Measurements from ENCODE around the gene SLC25A42.

Gene SLC25A42

GRCh38 chr19:19083413-19084178 lies 19.8 kb downstream of the SLC25A42 start:
- Histone ChIP-seq H3K36me3 (ENCODE audit: control insufficient read depth in 1 of 2, insufficient read depth in 2 of 2, low read depth in 1 of 2, low read length in 2 of 2) (peaks cover 0 to 22% of the 10 kb centered on the region in 2 experiments), H3K4ac (ENCODE audit: low read depth in 1 of 2, low read length in 2 of 2) (no peak overlapping the region), H3K18ac (ENCODE audit: low read depth in 1 of 2, low read length in 2 of 2) (no peak overlapping the region), H3K14ac (ENCODE audit: low read length in 2 of 2) (peak overlapping the region in 1 of 2 experiments; percentile 44), H2BK5ac (ENCODE audit: low read depth, low read length, poor library complexity, severe bottlenecking) (no peak overlapping the region), H3K9me3 (ENCODE audit: control insufficient read depth, low read length) (no peaks in the 10 kb centered on the region), H4K91ac (ENCODE audit: low read length) (no peak overlapping the region), H2BK15ac (ENCODE audit: low read depth, poor library complexity, severe bottlenecking) (no peak overlapping the region), H2AFZ (ENCODE audit: low read depth, low read length) (no peak overlapping the region), H3K79me1 (replicated peaks; ENCODE audit: low read length, poor library complexity, severe bottlenecking) (peaks cover 12% of the 10 kb centered on the region), H3K4me1 (ENCODE audit: control insufficient read depth, insufficient read depth, low read depth, low read length) (no peaks in the 10 kb centered on the region), H2BK120ac (ENCODE audit: low read depth, low read length) (no peak overlapping the region), H3K4me3 (ENCODE audit: insufficient read depth in 1 of 2, low read depth in 1 of 2, low read length in 2 of 2) (no peak overlapping the region), H3K27ac (ENCODE audit: low read length, poor library complexity, severe bottlenecking) (no peak overlapping the region), H3K9ac (ENCODE audit: low read length) (no peak overlapping the region), H3K23ac (ENCODE audit: low read length in 2 of 2) (no peak overlapping the region), H3K4me2 (ENCODE audit: low read length, poor library complexity, severe bottlenecking) (no peak overlapping the region), H2AK5ac (ENCODE audit: low read length, severe bottlenecking) (no peak overlapping the region), H4K8ac (ENCODE audit: low read length) (no peak overlapping the region), H3K27me3 (ENCODE audit: control insufficient read depth in 1 of 2, insufficient read depth in 1 of 2, low read length in 2 of 2) (no peaks in the 10 kb centered on the region), H2BK12ac (ENCODE audit: low read length in 2 of 2) (no peak overlapping the region)
- 85% methylated on average over 7 of the region's 10 CpGs for WGBS
- DNase-seq, result no peak

GRCh38 chr19:19087676-19088075 lies 23.9 kb downstream of the SLC25A42 start:
- H2AK5ac ChIP-seq (ENCODE audit: low read length, severe bottlenecking), result no peak overlapping the region
- no peak overlapping the region for H4K91ac ChIP-seq (ENCODE audit: low read length)
- H3K27me3 ChIP-seq (ENCODE audit: control insufficient read depth in 1 of 2, insufficient read depth in 1 of 2, low read length in 2 of 2), result no peaks in the 10 kb centered on the region
- H3K4me1 ChIP-seq (ENCODE audit: control insufficient read depth, insufficient read depth, low read depth, low read length), result no peaks in the 10 kb centered on the region
- H3K4ac ChIP-seq (ENCODE audit: low read depth in 1 of 2, low read length in 2 of 2), result no peak overlapping the region
- WGBS, result 87% methylated on average over 2 of the region's 2 CpGs
- H3K27ac ChIP-seq (ENCODE audit: low read length, poor library complexity, severe bottlenecking), result no peak overlapping the region
- no peak overlapping the region for H3K4me3 ChIP-seq (ENCODE audit: insufficient read depth in 1 of 2, low read depth in 1 of 2, low read length in 2 of 2)
- DNase-seq, result no peak
- peaks cover 0 to 20% of the 10 kb centered on the region in 2 experiments for H3K36me3 ChIP-seq (ENCODE audit: control insufficient read depth in 1 of 2, insufficient read depth in 2 of 2, low read depth in 1 of 2, low read length in 2 of 2)
- H3K14ac ChIP-seq (ENCODE audit: low read length in 2 of 2), result no peak overlapping the region
- H2BK15ac ChIP-seq (ENCODE audit: low read depth, poor library complexity, severe bottlenecking), result no peak overlapping the region
- no peak overlapping the region for H2BK120ac ChIP-seq (ENCODE audit: low read depth, low read length)
- no peak overlapping the region for H4K8ac ChIP-seq (ENCODE audit: low read length)
- H3K9ac ChIP-seq (ENCODE audit: low read length), result no peak overlapping the region
- H3K79me1 ChIP-seq (replicated peaks; ENCODE audit: low read length, poor library complexity, severe bottlenecking), result peaks cover 5% of the 10 kb centered on the region
- H3K18ac ChIP-seq (ENCODE audit: low read depth in 1 of 2, low read length in 2 of 2), result no peak overlapping the region
- no peak overlapping the region for H2BK12ac ChIP-seq (ENCODE audit: low read length in 2 of 2)
- H2AFZ ChIP-seq (ENCODE audit: low read depth, low read length), result no peak overlapping the region
- H2BK5ac ChIP-seq (ENCODE audit: low read depth, low read length, poor library complexity, severe bottlenecking), result no peak overlapping the region
- no peak overlapping the region for H3K4me2 ChIP-seq (ENCODE audit: low read length, poor library complexity, severe bottlenecking)
- H3K23ac ChIP-seq (ENCODE audit: low read length in 2 of 2), result no peak overlapping the region
- H3K9me3 ChIP-seq (ENCODE audit: control insufficient read depth, low read length), result no peaks in the 10 kb centered on the region

GRCh38 chr19:19094513-19094912 lies 30.7 kb downstream of the SLC25A42 start:
- Histone ChIP-seq H3K27me3 (ENCODE audit: control insufficient read depth in 1 of 2, insufficient read depth in 1 of 2, low read length in 2 of 2) (no peaks in the 10 kb centered on the region), H2AK5ac (ENCODE audit: low read length, severe bottlenecking) (no peak overlapping the region), H3K4me1 (ENCODE audit: control insufficient read depth, insufficient read depth, low read depth, low read length) (peaks cover 23% of the 10 kb centered on the region), H4K91ac (ENCODE audit: low read length) (no peak overlapping the region), H3K79me1 (replicated peaks; ENCODE audit: low read length, poor library complexity, severe bottlenecking) (no peaks in the 10 kb centered on the region), H3K4ac (ENCODE audit: low read depth in 1 of 2, low read length in 2 of 2) (no peak overlapping the region), H2BK120ac (ENCODE audit: low read depth, low read length) (no peak overlapping the region), H3K18ac (ENCODE audit: low read depth in 1 of 2, low read length in 2 of 2) (no peak overlapping the region), H3K23ac (ENCODE audit: low read length in 2 of 2) (no peak overlapping the region), H2AFZ (ENCODE audit: low read depth, low read length) (no peak overlapping the region), H3K4me3 (ENCODE audit: insufficient read depth in 1 of 2, low read depth in 1 of 2, low read length in 2 of 2) (no peak overlapping the region), H2BK5ac (ENCODE audit: low read depth, low read length, poor library complexity, severe bottlenecking) (no peak overlapping the region), H3K9ac (ENCODE audit: low read length) (no peak overlapping the region), H2BK15ac (ENCODE audit: low read depth, poor library complexity, severe bottlenecking) (no peak overlapping the region), H3K14ac (ENCODE audit: low read length in 2 of 2) (no peak overlapping the region), H3K4me2 (ENCODE audit: low read length, poor library complexity, severe bottlenecking) (no peak overlapping the region), H3K27ac (ENCODE audit: low read length, poor library complexity, severe bottlenecking) (no peak overlapping the region), H2BK12ac (ENCODE audit: low read length in 2 of 2) (no peak overlapping the region), H4K8ac (ENCODE audit: low read length) (no peak overlapping the region), H3K36me3 (ENCODE audit: control insufficient read depth in 1 of 2, insufficient read depth in 2 of 2, low read depth in 1 of 2, low read length in 2 of 2) (peaks cover 0 to 17% of the 10 kb centered on the region in 2 experiments), H3K9me3 (ENCODE audit: control insufficient read depth, low read length) (no peaks in the 10 kb centered on the region)
- DNase-seq, result no peak
- whole genome bisulfite sequencing, result 93% methylated on average over 7 of the region's 7 CpGs

- H3K4ac ChIP-seq (ENCODE audit: low read depth in 1 of 2, low read length in 2 of 2), result no peak overlapping the region
- no peak overlapping the region for H3K23ac ChIP-seq (ENCODE audit: low read length in 2 of 2)
- H4K8ac ChIP-seq (ENCODE audit: low read length), result no peak overlapping the region
- peaks cover 0 to 17% of the 10 kb centered on the region in 2 experiments for H3K36me3 ChIP-seq (ENCODE audit: control insufficient read depth in 1 of 2, insufficient read depth in 2 of 2, low read depth in 1 of 2, low read length in 2 of 2)
- no peak overlapping the region for H2BK12ac ChIP-seq (ENCODE audit: low read length in 2 of 2)
- H2AK5ac ChIP-seq (ENCODE audit: low read length, severe bottlenecking), result no peak overlapping the region
- no peak overlapping the region for H3K4me3 ChIP-seq (ENCODE audit: insufficient read depth in 1 of 2, low read depth in 1 of 2, low read length in 2 of 2)
- H3K18ac ChIP-seq (ENCODE audit: low read depth in 1 of 2, low read length in 2 of 2), result no peak overlapping the region
- no peak overlapping the region for H3K9ac ChIP-seq (ENCODE audit: low read length)
- DNase-seq, result no peak
- no peaks in the 10 kb centered on the region for H3K9me3 ChIP-seq (ENCODE audit: control insufficient read depth, low read length)
- H2AFZ ChIP-seq (ENCODE audit: low read depth, low read length), result no peak overlapping the region
- peak overlapping the region; percentile 27 for H3K4me2 ChIP-seq (ENCODE audit: low read length, poor library complexity, severe bottlenecking)
- no peak overlapping the region for H2BK15ac ChIP-seq (ENCODE audit: low read depth, poor library complexity, severe bottlenecking)
- H3K4me1 ChIP-seq (ENCODE audit: control insufficient read depth, insufficient read depth, low read depth, low read length), result peaks cover 23% of the 10 kb centered on the region
- no peak overlapping the region for H2BK5ac ChIP-seq (ENCODE audit: low read depth, low read length, poor library complexity, severe bottlenecking)
- no peak overlapping the region for H3K27ac ChIP-seq (ENCODE audit: low read length, poor library complexity, severe bottlenecking)
- no peaks in the 10 kb centered on the region for H3K27me3 ChIP-seq (ENCODE audit: control insufficient read depth in 1 of 2, insufficient read depth in 1 of 2, low read length in 2 of 2)
- WGBS, result 85% methylated on average over 9 of the region's 11 CpGs
- H3K14ac ChIP-seq (ENCODE audit: low read length in 2 of 2), result no peak overlapping the region
- H3K79me1 ChIP-seq (replicated peaks; ENCODE audit: low read length, poor library complexity, severe bottlenecking), result no peaks in the 10 kb centered on the region
- H2BK120ac ChIP-seq (ENCODE audit: low read depth, low read length), result no peak overlapping the region
- H4K91ac ChIP-seq (ENCODE audit: low read length), result no peak overlapping the region
Observed at GRCh38 chr19:19095691-19096090, 31.9 kb downstream of the SLC25A42 start.

Measured in mesenchymal stem cell (in vitro differentiated cells and primary cell).